K562 (cell line): ENCODE measurements around the gene ANKRD13C. TPM values are rescaled to one million over a fixed set of nuclear protein-coding genes. Genes with fewer than 3 reads are reported as not detected.

ENCODE experiments used
- ATAC-seq: fragments of 200-7000 bp; cut with Tn5 transposase; 3 replicates; pipeline ENCODE4 v1.9.1; 2020; ENCODE audit warnings: moderate library complexity
- BruUV-seq: library from RNA; stranded (reverse); fragments of 400-500 nt; replicated peaks from 2 replicates; lab custom pipeline; 2021; lab: Mats Ljungman, UMichigan
- CTCF ChIA-PET: fragments of 300-600 bp; formaldehyde crosslinking; extraction: SDS; loops from one replicate; lab custom pipeline; 2021; ENCODE audit warnings: low intra/inter-chr PET ratio; lab: Yijun Ruan, JAX
- POLR2A ChIA-PET: fragments of 300-600, 350-650 bp; sonication (Branson Sonifier 250); formaldehyde crosslinking; extraction: SDS; loops from one replicate; lab custom pipeline; 2021; ENCODE audit warnings: antibody characterized with exemption, inconsistent platforms; lab: Yijun Ruan, JAX
- DNase-seq, 4 experiments: peaks; one replicate each; pipeline versions ENCODE4 v3.0.0 to v3.0.0-alpha.2; 2011 to 2018; ENCODE audit warnings: low spot score in 3 of 4, mixed read lengths in 3 of 4; ENCODE audit errors: extremely low read depth in 1 of 4
- FAIRE-seq: peaks from 2 replicates; lab custom pipeline; 2011; peaks lifted over from hg19 to GRCh38; lab: Jason Lieb, UNC
- H2AFZ ChIP-seq: 2 replicates; pipeline ENCODE4 v1.6.0; 2011; ENCODE audit warnings: low read depth, low read length, control low read depth, inconsistent platforms
- H3K27ac ChIP-seq: fragments of 200-600 bp; 3 replicates; pipeline ENCODE4 v1.8.0; 2011; ENCODE audit warnings: low read depth, mild to moderate bottlenecking, control low read depth, inconsistent platforms, low read length, moderate library complexity, mixed read lengths; ENCODE audit errors: extremely low read depth
- H3K27me3 ChIP-seq, 2 experiments: fragments of 300-600 bp in 1 of 2; 2 replicates in 1 of 2; 3 replicates in 1 of 2; pipeline versions ENCODE4 v1.6.0 to v1.8.0; 2011; ENCODE audit warnings: inconsistent platforms in 2 of 2, low read length in 2 of 2, mild to moderate bottlenecking in 1 of 2, mixed read lengths in 1 of 2, moderate library complexity in 1 of 2; ENCODE audit not compliant: control insufficient read depth in 2 of 2, insufficient read depth in 2 of 2
- H3K36me3 ChIP-seq: fragments of 300-600 bp; 3 replicates; pipeline ENCODE4 v1.8.0; 2011; ENCODE audit warnings: mild to moderate bottlenecking, low read length, inconsistent platforms; ENCODE audit not compliant: control insufficient read depth, insufficient read depth
- H3K4me1 ChIP-seq, 2 experiments: fragments of 200-600 bp in 1 of 2; replicated peaks in 1 of 2; 2 replicates in 1 of 2; 3 replicates in 1 of 2; pipeline versions ENCODE4 v1.5.1 to v1.8.0; 2011; ENCODE audit warnings: inconsistent platforms in 2 of 2, low read length in 2 of 2, mild to moderate bottlenecking in 1 of 2, mixed read lengths in 1 of 2, moderate library complexity in 1 of 2; ENCODE audit not compliant: control insufficient read depth in 2 of 2, insufficient read depth in 2 of 2
- H3K4me2 ChIP-seq: 2 replicates; pipeline ENCODE4 v1.6.1; 2011; ENCODE audit warnings: low read length, control low read depth, inconsistent platforms, mixed read lengths; ENCODE audit not compliant: insufficient read depth
- H3K4me3 ChIP-seq: fragments of 200-600 bp; sonication (generic), shearing (Covaris generic); 2 replicates; pipeline ENCODE4 v1.5.1; 2016; ENCODE audit warnings: control low read depth, inconsistent platforms
- H3K79me2 ChIP-seq: fragments of 200-600 bp; 3 replicates; pipeline ENCODE4 v1.8.0; 2011; ENCODE audit warnings: low read length, inconsistent platforms; ENCODE audit not compliant: control insufficient read depth, insufficient read depth
- H3K9ac ChIP-seq, 2 experiments: 2 replicates each; pipeline versions ENCODE4 v1.6.0 to v1.6.1; 2011; ENCODE audit warnings: low read depth in 2 of 2, low read length in 2 of 2, control low read depth in 1 of 2, inconsistent platforms in 1 of 2, mild to moderate bottlenecking in 1 of 2, mixed read lengths in 1 of 2; ENCODE audit not compliant: insufficient read depth in 1 of 2
- H3K9me1 ChIP-seq: one replicate; pipeline ENCODE4 v1.6.0; 2011; ENCODE audit warnings: inconsistent platforms, mild to moderate bottlenecking, low read length, moderate library complexity; ENCODE audit not compliant: control insufficient read depth, insufficient read depth
- H3K9me3 ChIP-seq: replicated peaks from 2 replicates; pipeline ENCODE4 v1.5.1; 2011; ENCODE audit warnings: low read depth, low read length, inconsistent platforms; ENCODE audit not compliant: control insufficient read depth, insufficient read depth
- H4K20me1 ChIP-seq: replicated peaks from 2 replicates; pipeline ENCODE4 v1.6.1; 2011; ENCODE audit warnings: low read length, inconsistent platforms, mixed read lengths; ENCODE audit not compliant: control insufficient read depth, insufficient read depth
- CEBPG ChIP-seq, 3 experiments: fragments of 200-800 bp in 1 of 3; sonication (Bioruptor generic) in 1 of 3; sonication (generic) in 1 of 3; formaldehyde crosslinking in 1 of 3; IDR thresholded peaks in 2 of 3; conservative IDR thresholded peaks in 1 of 3; 2 replicates each; pipeline versions ENCODE4 v1.6.1 to v1.8.0; 2016 to 2022; ENCODE audit warnings: missing compliant biosample characterization in 2 of 3, missing genetic modification characterization in 2 of 3, mild to moderate bottlenecking in 1 of 3, missing genetic modification reagents in 1 of 3
- FOXJ3 ChIP-seq: sonication (generic); formaldehyde crosslinking; IDR thresholded peaks from 2 replicates; pipeline ENCODE4 v1.4.0; 2020; ENCODE audit warnings: mild to moderate bottlenecking, missing genetic modification reagents
- MEIS2 ChIP-seq: fragments of 450-650 bp; IDR thresholded peaks from 2 replicates; pipeline ENCODE4 v1.6.1; 2014; ENCODE audit warnings: mild to moderate bottlenecking; ENCODE audit not compliant: partially characterized antibody
- PKNOX1 ChIP-seq: fragments of 450-650 bp; IDR thresholded peaks from 2 replicates; pipeline ENCODE4 v1.6.1; 2016
- SMAD1 ChIP-seq: fragments of 150-350 bp; IDR thresholded peaks from 2 replicates; pipeline ENCODE4 v1.6.1; 2014; ENCODE audit warnings: low read length, low read depth; ENCODE audit not compliant: partially characterized antibody
- SOX6 ChIP-seq: fragments of 450-650 bp; IDR thresholded peaks from 2 replicates; pipeline ENCODE4 v1.6.1; 2014; ENCODE audit warnings: mild to moderate bottlenecking
- ZBTB33 ChIP-seq: sonication (generic); formaldehyde crosslinking; IDR thresholded peaks from 2 replicates; pipeline ENCODE4 v1.8.1; 2023; ENCODE audit warnings: mild to moderate bottlenecking, missing genetic modification reagents
- WGBS: fragments of 100-300 bp; shearing (Covaris generic); methylation state at CpG from one replicate; pipeline ENCODE4 v1.1.6; 2016; ENCODE audit warnings: low coverage, mixed read lengths; ENCODE audit not compliant: insufficient coverage; ENCODE audit errors: missing lambda C conversion rate; 5-methylcytosine and 5-hydroxymethylcytosine counted together
- in situ Hi-C: fragments of 300-500 bp; cut with MboI; formaldehyde crosslinking; loops from 4 replicates; pipeline ENCODE4 v1.15.0; 2018; ENCODE audit warnings: inconsistent platforms, mixed read lengths
- intact Hi-C: fragments of 100-400 bp; cut with micrococcal nuclease; formaldehyde crosslinking; loops from 2 replicates; pipeline ENCODE4 v1.14.2; 2022
- polyA plus RNA-seq, 8 experiments: library from polyadenylated mRNA; depleted of rRNA in 4 of 8; stranded (reverse) in 5 of 8; unstranded in 3 of 8; fragments of >200 nt; fragmentation: Nextera tagmentation in 2 of 8; fragmentation: Illumina TruSeq in 1 of 8; extraction: Ambion mirVana in 2 of 8; extraction: Trizol in 1 of 8; gene quantifications; 2 replicates each; pipeline versions ENCODE4 v1.2.1 to v1.2.3, GENCODE V29; 2011 to 2014; ENCODE audit warnings: inconsistent platforms in 1 of 8, missing spikeins in 1 of 8
- total RNA-seq, 7 experiments: library from RNA; depleted of rRNA in 6 of 7; stranded (reverse); fragments of >200 nt in 6 of 7; fragmentation: Illumina TruSeq in 2 of 7; extraction: Trizol in 2 of 7; gene quantifications; 2 replicates each; pipeline versions ENCODE4 v1.2.1 to v1.2.3, GENCODE V29; 2011 to 2021; ENCODE audit warnings: low replicate concordance in 1 of 7
- TF ChIP-seq, protein P1 (sequence below): fragments of 250-450 bp; sonication (Bioruptor Pico); IDR thresholded peaks from 2 replicates; pipeline ENCODE4 v1.4.0; 2020; ENCODE audit warnings: mild to moderate bottlenecking, moderate library complexity, borderline replicate concordance
- TF ChIP-seq, protein P2 (sequence below), 2 experiments: fragments of 450-650 bp in 1 of 2; sonication (generic) in 1 of 2; formaldehyde crosslinking in 1 of 2; IDR thresholded peaks in 1 of 2; conservative IDR thresholded peaks in 1 of 2; 2 replicates each; pipeline versions ENCODE4 v1.6.1 to v1.8.1; 2016 to 2023; ENCODE audit warnings: mild to moderate bottlenecking in 2 of 2, moderate library complexity in 2 of 2, inconsistent platforms in 1 of 2, missing genetic modification reagents in 1 of 2

The ANKRD13C gene
- total and polyA plus RNA-seq, 9 of the 15 experiments (the other 6 are each of a cell fraction or from before 2014, with no cell fraction given): 3.4 to 22.8 (median 12.5) TPM

DNA sequence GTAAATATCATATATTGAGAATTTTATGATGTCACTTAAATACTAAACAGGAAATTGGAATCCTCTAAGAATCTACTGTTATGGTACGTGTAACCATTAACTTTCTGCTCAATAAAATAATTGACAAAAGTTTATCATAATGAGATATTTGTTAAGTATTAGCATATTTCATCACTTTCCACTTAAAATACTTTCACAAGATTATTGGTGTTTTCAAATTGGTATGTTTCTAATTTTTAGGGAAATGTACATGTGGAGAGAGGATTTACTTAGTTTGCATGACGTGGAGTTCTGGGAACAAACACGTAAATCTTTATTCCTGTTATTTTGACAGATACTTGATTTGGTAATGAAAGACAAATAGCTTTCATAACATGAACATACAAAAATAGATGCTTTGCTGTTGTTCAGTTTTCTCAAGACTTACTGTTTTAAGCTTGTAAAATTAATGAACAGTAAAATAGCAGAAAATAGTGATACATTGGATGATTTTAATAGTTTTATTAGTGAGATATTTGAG is 131.7 kb downstream of the ANKRD13C start:
- no peak overlapping the region for H2AFZ ChIP-seq
- H3K9me3 ChIP-seq: no peaks in the 10 kb centered on the region
- no TSS peak for BruUV-seq
- ChIA-PET POLR2A (interaction anchor here (0.9 kb wide), 1 partner anchor 13 kb away, joined by 3 read pairs; no protein-coding TSS in a partner anchor), CTCF (no interaction called here)
- peaks cover 100% of the 10 kb centered on the region for H3K79me2 ChIP-seq
- H3K4me1 ChIP-seq: peaks cover 9 to 24% of the 10 kb centered on the region in 2 experiments; a peak in 4 of 5 replicates
- DNase-seq (no peak), ATAC-seq (no peak), FAIRE-seq (no peak)
- WGBS: 3% methylated on average over 3 of the region's 3 CpGs
- H3K4me2 ChIP-seq: peak overlapping the region; percentile 91
- H3K27ac ChIP-seq: peak overlapping the region; percentile 94; the same call in 2 of the 3 replicates
- in situ Hi-C loops (no loop called here), intact Hi-C loops (loop anchor here (5.0 kb wide), 1 partner anchor 190 kb away; the partner anchor contains the start of gene CTH)
- H3K4me3 ChIP-seq: peak overlapping the region; percentile 61
- no peaks in the 10 kb centered on the region for H3K27me3 ChIP-seq
- H3K9ac ChIP-seq: peak overlapping the region in 1 of 2 experiments; percentile 94; a peak in 2 of 4 replicates
- peaks cover 64% of the 10 kb centered on the region for H3K36me3 ChIP-seq
- H3K9me1 ChIP-seq: no peaks in the 10 kb centered on the region
- peaks cover 14% of the 10 kb centered on the region; the same call in 1 of the 2 replicates for H4K20me1 ChIP-seq
- TF ChIP-seq, protein P1, sequence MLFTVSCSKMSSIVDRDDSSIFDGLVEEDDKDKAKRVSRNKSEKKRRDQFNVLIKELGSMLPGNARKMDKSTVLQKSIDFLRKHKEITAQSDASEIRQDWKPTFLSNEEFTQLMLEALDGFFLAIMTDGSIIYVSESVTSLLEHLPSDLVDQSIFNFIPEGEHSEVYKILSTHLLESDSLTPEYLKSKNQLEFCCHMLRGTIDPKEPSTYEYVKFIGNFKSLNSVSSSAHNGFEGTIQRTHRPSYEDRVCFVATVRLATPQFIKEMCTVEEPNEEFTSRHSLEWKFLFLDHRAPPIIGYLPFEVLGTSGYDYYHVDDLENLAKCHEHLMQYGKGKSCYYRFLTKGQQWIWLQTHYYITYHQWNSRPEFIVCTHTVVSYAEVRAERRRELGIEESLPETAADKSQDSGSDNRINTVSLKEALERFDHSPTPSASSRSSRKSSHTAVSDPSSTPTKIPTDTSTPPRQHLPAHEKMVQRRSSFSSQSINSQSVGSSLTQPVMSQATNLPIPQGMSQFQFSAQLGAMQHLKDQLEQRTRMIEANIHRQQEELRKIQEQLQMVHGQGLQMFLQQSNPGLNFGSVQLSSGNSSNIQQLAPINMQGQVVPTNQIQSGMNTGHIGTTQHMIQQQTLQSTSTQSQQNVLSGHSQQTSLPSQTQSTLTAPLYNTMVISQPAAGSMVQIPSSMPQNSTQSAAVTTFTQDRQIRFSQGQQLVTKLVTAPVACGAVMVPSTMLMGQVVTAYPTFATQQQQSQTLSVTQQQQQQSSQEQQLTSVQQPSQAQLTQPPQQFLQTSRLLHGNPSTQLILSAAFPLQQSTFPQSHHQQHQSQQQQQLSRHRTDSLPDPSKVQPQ (CRISPR knock-in tag): no peak
- no peak for TF ChIP-seq CEBPG (CRISPR knock-in tag; IDR thresholded peaks at IDR 0.05)
- TF ChIP-seq CEBPG (tag; conservative IDR thresholded peaks at IDR 0.05 in 1 of 2, IDR thresholded peaks at IDR 0.05 in 1 of 2): peak in 1 of 2 experiments; percentile 37; a peak in 1 of 4 replicates
- TF ChIP-seq PKNOX1: 0 out of 2 replicates have a peak, but pooled peaks have one; percentile 16
- peak; percentile 84 for TF ChIP-seq MEIS2
- TF ChIP-seq, protein P2, sequence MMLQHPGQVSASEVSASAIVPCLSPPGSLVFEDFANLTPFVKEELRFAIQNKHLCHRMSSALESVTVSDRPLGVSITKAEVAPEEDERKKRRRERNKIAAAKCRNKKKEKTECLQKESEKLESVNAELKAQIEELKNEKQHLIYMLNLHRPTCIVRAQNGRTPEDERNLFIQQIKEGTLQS (IDR thresholded peaks at IDR 0.05): peak; percentile 36
- TF ChIP-seq, protein P2 (CRISPR knock-in tag; conservative IDR thresholded peaks at IDR 0.05): no peak
- no peak for TF ChIP-seq ZBTB33 (CRISPR knock-in tag)
- no peak for TF ChIP-seq SMAD1
- TF ChIP-seq SOX6: no peak
- TF ChIP-seq FOXJ3 (CRISPR knock-in tag): no peak
